HG02642 (cell line): ENCODE results near the gene COL4A2.
A peak's percentile ranks its signal among the peaks of the same experiment; 100 is the strongest.

ENCODE experiments used
- ATAC-seq: cut with Tn5 transposase; IDR thresholded peaks from one replicate; pipeline ENCODE4 v1.9.1; 2021; ENCODE audit warnings: mild to moderate bottlenecking; ENCODE audit not compliant: unreplicated experiment, poor library complexity

COL4A2 gene

GRCh38 chr13:110334841-110335490, 27.9 kb downstream of the COL4A2 start:
- no peak for ATAC-seq

DNA sequence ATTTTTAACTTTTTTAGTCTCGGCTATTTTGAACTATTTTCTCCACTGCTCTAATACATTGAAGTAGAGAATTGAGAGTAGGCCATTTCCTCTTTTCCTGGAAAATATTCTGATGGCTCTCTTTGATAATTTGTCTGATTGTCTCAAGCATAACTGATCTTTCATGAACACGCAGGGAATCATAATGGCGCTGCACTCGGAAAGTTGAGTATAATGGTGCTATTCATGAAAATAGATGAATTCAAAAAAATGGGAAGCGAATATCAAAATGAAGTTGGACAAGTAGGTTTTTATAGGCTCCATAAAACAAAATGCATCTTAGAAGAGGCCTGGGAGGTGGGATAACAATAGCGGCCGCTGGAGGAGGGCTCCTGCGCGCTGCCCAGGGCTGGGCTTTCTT, 29.0 kb downstream of the COL4A2 start:
- no peak for ATAC-seq

DNA sequence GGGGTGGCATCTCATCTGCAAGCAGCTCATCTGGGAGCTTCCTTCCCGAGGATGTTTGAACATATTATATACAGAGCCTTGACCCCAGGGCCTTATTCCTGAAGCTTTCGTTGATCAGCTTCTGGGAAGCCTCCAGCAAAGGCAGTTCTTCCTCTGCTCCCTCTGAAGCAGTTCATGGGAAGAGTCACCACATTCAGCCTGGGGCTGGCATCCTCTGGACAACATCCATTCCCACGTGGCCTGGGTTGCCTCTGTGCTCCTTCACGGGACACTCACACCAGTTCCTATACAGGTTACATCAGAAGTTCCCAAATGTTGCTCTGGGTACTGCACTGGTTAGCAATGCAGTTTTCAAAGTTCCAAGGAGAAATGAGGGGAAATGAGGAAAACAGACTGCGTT, 29.6 kb downstream of the COL4A2 start:
- ATAC-seq: no peak

GRCh38 chr13:110337247-110337646, 30.2 kb downstream of the COL4A2 start:
- no peak for ATAC-seq

GRCh38 chr13:110338441-110339101, 31.5 kb downstream of the COL4A2 start:
- ATAC-seq: no peak

DNA sequence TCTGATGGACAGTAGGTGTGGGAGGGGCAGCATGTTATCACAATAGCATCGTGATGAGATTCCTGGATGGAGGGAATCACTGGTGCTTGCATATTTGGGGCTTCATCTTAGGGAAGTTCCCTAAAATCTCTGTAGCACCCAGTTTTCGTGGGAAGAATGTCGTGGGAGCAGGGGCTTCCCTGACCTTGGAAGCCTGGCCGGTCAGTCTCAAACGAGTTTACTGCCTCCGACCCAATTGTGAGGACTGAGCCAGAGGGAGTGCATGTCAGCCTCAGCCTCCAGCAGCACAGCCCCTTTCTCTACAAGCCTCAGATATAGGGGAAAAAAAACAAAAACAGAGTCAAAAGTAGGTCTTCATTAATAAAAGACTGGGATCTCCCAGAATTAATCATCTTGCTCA, 32.2 kb downstream of the COL4A2 start:
- no peak for ATAC-seq

DNA sequence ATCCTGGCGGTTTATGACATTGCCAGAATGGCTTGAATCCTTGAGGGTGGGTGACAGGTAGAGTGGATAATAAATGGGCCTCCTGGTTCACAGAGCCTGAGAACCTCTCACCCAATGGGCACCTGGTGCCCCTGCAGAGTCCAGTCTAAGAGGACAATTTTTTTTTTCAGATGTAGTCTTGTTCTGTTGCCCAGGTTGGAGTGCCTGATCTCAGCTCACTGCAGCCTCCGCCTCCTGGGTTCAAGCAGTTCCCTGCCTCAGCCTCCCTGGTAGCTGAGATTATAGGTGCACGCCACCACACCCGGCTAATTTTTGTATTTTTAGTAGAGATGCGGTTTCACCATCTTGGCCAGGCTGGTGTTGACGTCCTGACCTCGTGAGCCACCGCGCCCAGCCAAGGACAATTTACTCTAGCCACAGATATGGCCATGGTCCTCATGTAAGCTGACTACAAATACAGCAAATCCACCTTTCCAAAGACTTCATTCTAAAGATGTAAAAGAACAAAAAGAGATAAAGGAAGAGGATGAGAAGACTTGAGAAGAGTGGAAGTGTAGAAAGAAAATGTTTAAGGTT, 33.0 kb downstream of the COL4A2 start:
- ATAC-seq: no peak

- peak; percentile 64 for ATAC-seq
Observed at GRCh38 chr13:110340812-110341444, 33.8 kb downstream of the COL4A2 start.

GRCh38 chr13:110341445-110342244, 34.6 kb downstream of the COL4A2 start:
- no peak for ATAC-seq

DNA sequence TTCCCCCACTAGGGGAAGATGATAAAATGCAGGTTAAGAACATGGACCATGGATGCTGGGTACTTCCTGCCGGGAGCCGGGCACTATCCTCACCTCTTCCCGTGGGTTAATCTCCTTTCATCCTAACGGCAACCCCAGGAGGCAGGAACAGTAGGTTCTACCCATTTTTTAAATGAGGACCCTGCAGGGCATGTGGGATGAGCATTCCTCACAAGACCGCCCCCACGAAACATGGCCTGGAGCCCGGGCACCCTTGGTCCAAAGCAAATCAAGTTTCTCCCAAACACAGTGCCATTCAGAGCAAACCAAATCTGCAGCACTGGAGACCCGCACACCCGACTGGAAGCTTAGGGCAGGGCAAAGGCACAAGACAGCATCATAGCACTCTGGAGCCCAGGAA, 35.4 kb downstream of the COL4A2 start:
- ATAC-seq: no peak

DNA sequence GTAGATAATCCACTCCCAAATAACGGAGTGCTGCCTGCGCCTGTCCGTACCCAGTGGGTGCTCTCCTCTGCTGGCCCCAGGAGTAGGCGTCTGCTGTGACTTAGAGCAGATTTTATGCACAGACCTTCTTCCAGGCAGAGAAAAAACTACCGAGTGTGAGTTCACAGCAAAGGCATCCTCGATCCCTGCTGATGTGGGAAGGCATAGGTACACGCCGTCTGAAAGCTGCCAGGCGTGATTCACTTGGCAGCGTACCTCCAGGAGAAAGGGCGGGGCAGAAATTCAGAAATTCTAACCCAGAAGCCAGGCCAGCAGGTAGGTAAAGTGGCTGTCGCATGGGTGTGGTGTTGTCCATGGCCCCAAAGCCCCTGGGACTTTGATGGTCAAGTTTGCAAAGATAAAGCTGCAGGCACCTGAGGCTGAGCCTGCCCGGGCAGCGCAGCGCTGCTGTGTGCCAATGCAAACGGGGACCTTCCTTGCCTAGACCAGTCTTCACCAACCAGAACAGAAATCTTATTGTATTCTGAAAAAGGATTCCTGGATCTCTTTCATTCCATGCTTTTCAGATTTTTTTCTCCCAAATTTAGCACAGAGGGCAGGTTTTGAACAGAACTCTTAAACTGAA, 36.3 kb downstream of the COL4A2 start:
- ATAC-seq: no peak

GRCh38 chr13:110344320-110344719, 37.2 kb downstream of the COL4A2 start:
- ATAC-seq: no peak

DNA sequence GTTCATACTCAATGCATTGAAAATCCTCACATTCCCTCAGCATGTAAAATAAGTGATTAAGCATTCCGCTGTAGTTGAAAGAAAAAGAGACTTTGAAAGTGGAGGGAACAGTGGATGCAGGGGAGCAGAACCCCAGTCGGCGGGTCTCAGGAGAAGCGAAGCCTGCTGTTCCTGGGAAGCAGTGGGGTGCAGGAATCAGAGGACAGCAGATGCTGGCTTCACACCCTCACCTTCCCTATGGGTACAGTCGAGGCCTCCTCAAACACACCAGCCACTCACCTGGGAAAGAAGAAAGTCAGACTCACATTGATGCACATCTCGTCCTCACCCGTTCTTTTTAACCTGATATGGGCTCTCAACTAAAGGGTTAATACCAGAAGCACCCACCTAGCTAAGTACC, 38.2 kb downstream of the COL4A2 start:
- no peak for ATAC-seq

- ATAC-seq: no peak
Observed at GRCh38 chr13:110345701-110346100, 38.6 kb downstream of the COL4A2 start.

DNA sequence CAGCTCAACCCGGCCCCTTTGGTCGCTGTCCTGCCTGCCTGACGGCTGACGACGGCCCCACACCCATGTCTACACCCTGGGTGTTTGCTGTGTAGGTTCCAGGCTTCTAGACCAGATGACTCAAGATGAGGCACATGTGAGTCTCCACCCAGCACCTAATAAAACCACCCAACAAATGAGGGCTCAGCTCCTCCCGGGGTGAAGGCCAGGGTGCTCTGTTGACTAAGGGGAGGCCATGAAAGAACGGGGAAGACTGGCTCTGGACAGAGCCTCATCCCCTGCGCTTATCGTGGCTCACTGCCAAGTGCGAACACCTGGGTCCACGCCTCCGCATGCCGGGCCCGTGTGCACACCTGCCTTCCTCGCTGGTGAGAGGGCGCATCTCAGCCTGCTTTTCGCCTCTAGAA, 39.6 kb downstream of the COL4A2 start:
- no peak for ATAC-seq

- no peak for ATAC-seq
Observed at GRCh38 chr13:110347088-110347487, 40.0 kb downstream of the COL4A2 start.

- no peak for ATAC-seq
Observed at GRCh38 chr13:110347535-110348308, 40.6 kb downstream of the COL4A2 start.

DNA sequence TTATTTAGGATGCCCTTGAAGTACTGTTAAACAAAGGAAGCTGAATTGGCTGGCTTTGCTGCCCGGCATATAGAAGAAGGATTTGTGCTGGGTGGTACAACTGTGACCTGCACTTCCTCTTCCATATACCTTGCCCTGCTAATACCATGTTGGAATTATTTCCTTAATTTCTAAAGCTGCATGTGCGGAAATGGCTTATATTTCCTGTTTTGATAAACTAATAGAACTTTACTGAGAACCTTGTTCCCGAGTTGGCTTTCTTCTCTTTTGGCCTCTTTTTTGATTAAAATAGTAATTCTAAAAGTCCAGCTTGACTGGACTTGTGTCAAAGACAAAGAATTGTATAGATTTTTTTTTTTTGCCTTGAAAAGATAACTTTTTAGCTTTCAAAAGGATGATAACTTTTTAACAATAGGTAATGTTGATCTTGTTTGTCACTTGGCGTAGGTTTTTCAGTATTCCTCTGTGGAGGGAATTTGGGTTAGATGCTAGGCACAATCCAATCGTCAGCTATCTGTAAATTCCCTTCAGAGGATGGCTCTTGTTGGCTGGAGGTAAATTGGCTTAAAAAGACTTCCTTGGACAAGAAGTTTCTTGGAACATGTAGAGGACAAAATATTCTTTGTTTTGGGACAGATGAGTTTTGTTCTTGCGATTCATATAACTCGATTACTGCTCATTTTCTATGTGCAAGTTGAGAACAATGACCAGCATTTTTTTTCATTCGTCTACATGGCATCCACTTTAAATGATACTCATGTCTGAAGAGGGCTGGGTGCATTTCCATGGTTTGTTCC, 41.4 kb downstream of the COL4A2 start:
- no peak for ATAC-seq

GRCh38 chr13:110349239-110349638, 42.2 kb downstream of the COL4A2 start:
- no peak for ATAC-seq
